Gastroesophageal sphincter (tissue), 3 donors: ENCODE measurements around the gene CKS1B.

ENCODE experiments used
- POLR2A ChIP-seq, 2 donors: fragments of 450-650 bp; IDR thresholded peaks; one replicate each; pipeline ENCODE4 v1.6.1; 2017; ENCODE audit warnings: antibody characterized with exemption in 2 of 2, mild to moderate bottlenecking in 2 of 2, moderate library complexity in 1 of 2
- TF ChIP-seq, protein P1 (sequence below), 4 experiments: fragments of 200-600 bp in 2 of 4; fragments of 450-650 bp in 2 of 4; sonication (generic) in 1 of 4; IDR thresholded peaks; one replicate each; pipeline ENCODE4 v1.5.1; 2017 to 2019; ENCODE audit warnings: antibody characterized with exemption in 4 of 4, mild to moderate bottlenecking in 2 of 4, moderate library complexity in 2 of 4

DNA sequence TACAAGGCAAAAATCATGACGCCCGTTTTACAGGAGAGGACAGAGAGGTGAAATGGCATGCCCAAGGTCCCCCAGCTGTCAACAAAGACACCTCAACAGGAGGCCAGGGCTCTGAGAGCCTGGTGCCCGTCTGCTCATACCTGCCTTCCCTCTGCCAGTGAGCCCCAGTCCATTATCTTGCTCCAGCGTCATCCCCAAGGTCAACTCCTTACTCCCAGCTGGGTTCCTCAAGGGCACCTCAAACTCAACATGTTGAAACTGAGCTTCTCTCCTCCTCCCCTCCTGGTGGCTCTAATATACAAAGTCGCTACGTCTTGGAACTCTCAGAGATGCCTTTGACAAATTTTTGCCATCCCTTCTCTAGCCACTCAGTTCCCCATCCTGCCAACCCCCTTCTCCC is 21.8 kb upstream of the CKS1B start:
- no peak for TF ChIP-seq POLR2A (IDR thresholded peaks at IDR 0.05)
- TF ChIP-seq, protein P1, sequence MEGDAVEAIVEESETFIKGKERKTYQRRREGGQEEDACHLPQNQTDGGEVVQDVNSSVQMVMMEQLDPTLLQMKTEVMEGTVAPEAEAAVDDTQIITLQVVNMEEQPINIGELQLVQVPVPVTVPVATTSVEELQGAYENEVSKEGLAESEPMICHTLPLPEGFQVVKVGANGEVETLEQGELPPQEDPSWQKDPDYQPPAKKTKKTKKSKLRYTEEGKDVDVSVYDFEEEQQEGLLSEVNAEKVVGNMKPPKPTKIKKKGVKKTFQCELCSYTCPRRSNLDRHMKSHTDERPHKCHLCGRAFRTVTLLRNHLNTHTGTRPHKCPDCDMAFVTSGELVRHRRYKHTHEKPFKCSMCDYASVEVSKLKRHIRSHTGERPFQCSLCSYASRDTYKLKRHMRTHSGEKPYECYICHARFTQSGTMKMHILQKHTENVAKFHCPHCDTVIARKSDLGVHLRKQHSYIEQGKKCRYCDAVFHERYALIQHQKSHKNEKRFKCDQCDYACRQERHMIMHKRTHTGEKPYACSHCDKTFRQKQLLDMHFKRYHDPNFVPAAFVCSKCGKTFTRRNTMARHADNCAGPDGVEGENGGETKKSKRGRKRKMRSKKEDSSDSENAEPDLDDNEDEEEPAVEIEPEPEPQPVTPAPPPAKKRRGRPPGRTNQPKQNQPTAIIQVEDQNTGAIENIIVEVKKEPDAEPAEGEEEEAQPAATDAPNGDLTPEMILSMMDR (IDR thresholded peaks at IDR 0.05) = no peak
